HG03442 (cell line): Measurements from ENCODE around the gene ENTPD6.
"Not testable (repeated sequence)": the region's sequence is repeated elsewhere in the genome, so short reads cannot be mapped to it uniquely, and the experiment has no call there.

Experiments used
- ATAC-seq: cut with Tn5 transposase; IDR thresholded peaks from one replicate; pipeline ENCODE4 v1.9.1; 2021; ENCODE audit warnings: mild to moderate bottlenecking, moderate library complexity; ENCODE audit not compliant: unreplicated experiment

The ENTPD6 gene

DNA sequence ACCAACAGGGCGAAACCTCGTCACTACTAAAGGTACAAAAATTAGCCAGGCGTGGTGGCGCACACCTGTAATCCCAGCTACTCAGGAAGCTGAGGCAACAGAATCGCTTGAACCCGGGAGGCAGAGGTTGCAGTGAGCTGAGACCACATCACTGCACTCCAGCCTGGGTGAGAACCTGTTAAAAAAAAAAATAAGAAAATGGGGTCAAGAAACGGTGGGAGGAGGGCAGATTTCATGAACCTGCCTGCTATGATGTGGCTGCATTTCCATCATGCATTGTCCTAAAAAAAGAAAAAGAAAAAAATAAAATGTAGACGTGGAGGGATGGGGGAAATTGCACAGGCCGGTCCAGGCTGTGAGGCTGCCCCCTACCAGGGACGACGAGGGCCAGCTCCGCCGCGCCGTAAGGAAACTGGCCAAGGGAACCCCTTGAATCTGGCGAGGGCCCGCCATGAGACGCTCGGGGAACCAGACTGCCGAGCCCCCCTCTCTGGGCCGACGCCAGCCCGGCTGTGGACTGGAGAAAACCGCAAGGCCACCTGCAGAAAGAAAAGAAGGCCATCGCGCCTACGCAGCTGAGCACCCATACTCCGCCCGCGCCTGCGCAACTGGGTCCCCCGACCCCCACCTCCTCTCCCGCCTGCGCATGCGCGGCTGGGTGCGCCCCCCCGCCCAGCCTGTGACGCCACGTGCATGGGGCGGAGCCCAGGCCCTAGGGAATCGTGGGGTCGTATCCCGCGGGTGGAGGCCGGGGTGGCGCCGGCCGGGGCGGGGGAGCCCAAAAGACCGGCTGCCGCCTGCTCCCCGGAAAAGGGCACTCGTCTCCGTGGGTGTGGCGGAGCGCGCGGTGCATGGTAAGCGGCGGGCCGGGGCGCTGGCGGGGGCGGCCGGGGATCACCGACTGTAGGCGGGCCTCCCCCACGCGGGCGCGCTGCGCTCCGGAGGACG lies at the start of gene ENTPD6:
TSS of gene ENTPD6 (plus strand) at position 699 of the 948 bp plus-strand sequence. CDS start 10,825 bp downstream, outside the sequence.
- peak; percentile 80 for ATAC-seq

DNA sequence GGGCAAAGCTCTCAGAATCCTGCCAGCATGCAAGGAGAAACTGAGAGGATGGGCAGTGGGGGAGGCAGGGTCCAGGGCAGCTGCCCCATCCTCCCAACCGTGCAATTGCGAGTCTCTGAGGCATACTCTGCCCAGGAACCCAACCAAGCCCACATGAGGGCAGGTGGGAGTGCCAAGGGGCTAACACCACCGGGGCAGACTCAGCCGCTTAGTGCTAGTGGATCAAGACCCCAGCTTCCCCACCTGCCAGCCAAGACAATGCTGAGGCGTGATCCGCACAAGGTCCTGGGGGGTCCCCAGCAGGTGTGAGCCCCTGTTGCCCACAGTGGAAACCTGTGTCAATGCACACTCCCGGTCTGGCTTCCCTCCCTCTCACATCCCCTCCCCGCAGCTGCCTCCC lies 48.5 kb upstream of the ENTPD6 start:
- no peak for ATAC-seq

DNA sequence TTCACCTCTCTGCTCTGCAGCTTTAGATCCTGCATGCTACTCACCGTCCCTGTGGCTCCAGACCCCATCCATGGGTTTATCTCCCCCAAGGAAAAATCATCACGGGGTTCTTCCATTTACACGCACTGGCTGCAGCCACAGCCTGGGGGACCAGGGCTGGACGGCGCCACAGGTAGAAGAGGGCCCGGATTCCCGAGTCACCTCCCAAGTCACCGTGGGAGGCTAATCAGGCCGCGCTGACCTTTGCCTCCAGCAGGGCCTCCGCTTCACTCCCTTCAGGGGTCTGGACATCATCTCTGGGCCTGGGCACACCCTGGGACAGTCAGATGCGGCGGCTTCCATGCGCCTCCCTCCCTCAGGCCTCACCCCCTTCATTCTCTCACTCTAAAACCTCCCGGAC lies 47.8 kb upstream of the ENTPD6 start:
- ATAC-seq: no peak

DNA sequence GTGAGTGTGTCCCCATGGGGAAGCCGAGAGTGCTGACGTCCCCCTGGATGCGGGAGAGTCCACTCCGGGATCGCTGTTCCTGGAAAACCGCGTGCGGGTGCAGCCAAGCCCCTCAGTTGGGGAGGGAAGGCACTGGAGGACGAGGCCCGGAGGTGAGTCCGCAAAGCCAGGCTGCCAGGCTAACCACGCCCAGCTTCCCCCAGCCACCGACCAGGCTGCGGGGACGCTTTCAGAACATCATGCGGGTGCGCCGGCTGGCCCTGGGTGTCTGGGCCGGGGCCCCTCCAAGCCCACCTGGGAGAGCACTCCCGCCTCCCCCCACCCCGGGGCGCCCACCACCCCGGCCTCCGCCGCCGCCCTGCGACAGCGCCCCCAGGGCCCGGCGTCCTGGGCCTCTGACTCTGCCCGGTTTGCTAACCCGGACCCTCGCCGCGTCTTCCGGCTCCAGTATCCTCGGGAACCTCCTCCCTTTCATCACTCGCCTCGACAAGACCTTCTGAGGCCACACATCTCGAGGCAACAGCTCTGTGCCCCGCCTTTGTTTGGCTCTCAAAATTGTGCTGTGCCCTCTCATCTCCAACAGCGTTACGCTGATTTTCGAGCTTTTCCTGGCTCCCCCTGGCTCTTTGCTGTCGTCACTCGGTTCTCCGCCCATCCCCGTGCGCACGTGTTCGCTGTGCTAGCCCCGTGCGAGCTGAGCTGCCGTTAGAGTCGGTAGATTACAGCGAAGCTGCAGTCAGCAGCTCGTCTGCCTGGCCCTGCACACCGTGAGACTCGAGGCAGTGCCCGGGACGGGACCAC lies 47.1 kb upstream of the ENTPD6 start:
- no peak for ATAC-seq

DNA sequence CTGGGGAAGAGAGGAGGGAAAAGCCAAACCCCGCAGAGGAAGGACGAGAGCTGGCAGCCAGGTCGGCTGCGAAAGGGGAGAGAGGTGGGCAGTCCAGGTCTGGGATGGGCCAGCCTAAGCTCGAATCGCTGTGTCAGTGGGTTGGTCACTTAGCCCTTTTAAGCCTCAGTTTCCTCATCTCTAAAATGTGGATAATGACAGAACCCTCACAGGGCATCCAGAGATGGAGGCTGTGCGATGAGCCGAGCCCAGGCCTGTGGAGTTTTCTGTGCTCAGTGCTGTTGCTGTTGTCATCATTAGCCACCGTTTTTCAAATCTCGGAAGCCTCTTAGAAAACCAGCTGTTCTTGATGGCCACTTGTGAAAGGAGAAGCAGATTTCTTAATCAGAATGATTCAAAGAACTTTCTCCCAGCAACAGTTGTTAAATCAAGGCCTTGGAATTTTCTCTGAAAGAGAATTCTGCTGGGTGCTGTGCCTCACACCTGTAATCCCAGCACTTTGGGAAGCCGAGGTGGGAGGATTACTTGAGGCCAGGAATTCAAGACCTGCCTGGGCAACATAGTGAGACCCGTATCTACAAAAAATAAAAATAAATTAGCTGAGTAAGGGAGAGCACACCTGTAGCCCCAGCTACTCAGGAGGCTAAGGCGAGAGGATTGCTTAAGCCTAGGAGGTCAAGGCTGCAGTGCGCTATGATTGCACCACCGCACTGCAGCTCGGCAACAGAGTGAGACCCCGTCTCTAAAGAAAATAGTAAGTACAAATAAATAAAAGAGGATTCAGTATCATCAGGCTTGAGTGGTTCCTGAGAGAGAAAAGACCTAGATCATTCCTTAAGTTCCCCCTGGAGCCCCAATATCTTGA lies 46.3 kb upstream of the ENTPD6 start:
- no peak for ATAC-seq

DNA sequence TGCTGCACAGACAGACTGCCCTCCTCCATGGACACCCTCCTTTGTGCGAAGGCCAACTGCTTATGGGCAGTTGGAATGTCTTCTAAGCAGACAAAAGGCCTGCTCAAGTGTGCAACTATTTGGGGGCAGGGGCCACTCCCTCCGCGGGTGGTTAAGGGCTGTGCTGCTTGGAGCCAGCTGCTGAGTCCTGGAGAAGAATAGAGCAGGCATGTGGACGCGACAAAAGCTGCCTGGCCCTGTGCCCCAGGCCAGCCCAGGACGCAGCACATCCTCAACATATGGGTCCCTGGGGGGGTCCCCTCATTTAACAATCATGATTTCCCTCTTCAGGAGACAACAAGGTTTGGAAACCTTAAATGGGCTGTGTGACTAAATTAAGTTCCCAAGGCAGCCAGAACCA lies 45.5 kb upstream of the ENTPD6 start:
- no peak for ATAC-seq

DNA sequence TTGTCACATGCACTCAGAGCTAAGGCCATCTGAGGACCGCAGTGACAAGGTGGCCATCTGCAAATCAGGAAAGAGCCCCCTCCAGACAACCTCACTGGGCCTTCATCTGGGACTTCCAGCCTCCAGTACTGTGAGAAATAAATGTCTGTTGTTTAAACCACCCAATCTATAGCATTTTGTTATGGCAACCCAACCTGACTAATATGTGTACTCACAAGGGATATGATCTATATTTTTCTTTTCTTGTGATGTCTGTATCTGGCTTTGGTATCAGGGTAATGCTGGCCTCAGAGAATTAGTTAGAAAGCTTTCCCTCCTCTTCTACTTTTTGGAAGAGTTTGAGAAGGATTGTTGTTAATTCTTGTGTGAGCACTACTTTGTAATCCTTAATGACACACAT lies 37.5 kb upstream of the ENTPD6 start:
- ATAC-seq: no peak

DNA sequence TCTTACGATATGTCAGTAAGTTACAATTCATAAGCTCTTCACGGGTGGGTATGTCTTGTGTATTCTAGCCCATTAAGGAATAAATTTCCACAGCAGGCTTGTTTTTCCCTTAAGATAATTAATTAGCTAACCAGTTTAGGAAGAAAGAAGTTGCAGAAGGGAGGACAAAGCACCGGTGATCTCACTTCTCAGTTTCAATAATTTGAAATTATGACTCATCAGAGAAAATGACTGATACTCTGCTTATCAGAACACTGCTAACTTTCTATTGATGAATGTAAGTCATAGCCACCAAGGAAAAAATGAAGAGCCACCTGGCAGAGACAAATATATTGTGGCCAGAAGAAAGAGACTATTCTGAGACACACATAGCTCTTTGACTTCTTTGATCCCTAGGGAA lies 35.0 kb upstream of the ENTPD6 start:
- no peak for ATAC-seq

DNA sequence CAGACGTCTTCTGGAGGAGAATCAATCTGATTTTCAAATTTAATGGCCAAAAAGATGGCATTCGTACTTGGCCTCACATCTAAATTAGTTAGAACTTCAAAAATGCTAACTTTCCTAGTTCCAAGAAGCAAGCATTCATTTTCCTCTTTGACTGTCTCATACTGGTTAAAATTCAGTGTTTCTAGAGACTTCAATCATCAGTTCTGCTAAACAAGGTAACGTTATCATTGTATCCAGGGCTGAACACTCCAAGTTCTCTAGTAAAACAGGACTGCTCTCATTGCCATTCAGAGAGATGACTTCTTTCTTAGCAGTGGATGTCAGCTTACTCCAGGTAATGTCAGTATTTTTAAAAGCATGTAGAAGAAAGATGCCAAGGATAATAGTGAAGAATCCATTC lies 34.6 kb upstream of the ENTPD6 start:
- no peak for ATAC-seq

DNA sequence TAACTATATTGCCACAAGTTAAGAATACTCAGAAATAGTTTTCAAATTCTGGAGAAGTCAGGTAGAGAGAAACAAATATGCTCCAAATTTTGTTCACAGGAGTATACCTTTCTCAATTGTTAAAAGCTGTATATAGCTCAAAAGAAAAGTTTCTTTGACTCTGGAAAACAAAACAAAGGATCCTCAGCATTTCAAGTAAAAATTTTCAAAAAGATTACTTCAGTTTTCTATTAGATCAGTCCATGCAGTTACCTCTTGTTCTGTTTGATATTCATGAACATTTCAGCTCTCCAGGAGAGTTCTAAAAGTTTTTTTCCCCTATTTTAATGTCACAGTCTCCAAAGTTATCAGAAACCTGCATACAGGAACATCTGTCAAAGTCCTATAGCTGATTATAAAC lies 30.4 kb upstream of the ENTPD6 start:
- no peak for ATAC-seq

DNA sequence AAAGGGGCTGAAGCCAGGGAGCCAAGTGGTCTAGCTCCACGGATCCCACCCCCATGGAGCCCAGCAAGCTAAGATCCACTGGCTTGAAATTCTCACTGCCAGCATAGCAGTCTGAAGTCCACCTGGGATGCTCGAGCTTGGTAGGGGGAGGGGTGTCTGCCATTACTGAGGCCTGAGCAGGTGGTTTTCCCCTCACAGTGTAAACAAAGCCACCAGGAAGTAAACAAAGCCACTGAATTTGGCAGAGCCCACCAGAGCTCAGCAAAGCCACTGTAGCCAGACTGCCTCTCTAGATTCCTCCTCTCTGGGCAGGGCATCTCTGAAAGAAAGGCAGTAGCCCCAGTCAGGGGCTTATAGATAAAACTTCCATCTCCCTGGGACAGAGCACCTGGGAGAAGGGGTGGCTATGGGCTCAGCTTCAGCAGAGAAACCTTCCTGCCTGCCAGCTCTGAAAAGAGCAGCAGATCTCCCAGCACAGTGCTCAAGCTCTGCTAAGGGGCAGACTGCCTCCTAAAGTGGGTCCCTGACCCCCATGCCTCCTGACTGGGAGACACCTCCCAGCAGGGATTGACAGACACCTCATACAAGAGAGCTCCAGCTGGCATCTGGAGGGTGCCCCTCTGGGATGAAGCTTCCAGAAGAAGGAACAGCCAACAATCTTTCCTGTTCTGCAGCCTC lies 29.3 kb upstream of the ENTPD6 start:
- ATAC-seq: not testable (repeated sequence)

DNA sequence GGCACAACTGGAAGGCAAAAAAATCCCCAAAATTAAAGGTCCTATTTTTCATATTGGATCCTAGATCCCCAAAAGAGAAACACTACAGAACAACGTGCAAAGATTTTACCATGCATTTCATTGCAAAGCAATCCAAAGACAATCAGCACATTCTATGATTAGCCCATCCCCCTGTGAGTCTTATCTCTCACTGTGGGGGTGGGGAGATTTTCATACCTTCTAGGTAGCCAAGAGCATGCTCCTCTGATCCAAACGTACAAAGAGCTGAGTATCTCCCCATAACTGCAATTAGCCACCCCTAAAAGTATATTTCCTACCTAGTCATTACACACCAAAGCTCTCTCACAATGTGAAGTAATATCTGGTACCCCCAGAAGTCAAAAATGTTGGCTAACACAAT lies 22.2 kb upstream of the ENTPD6 start:
- no peak for ATAC-seq

DNA sequence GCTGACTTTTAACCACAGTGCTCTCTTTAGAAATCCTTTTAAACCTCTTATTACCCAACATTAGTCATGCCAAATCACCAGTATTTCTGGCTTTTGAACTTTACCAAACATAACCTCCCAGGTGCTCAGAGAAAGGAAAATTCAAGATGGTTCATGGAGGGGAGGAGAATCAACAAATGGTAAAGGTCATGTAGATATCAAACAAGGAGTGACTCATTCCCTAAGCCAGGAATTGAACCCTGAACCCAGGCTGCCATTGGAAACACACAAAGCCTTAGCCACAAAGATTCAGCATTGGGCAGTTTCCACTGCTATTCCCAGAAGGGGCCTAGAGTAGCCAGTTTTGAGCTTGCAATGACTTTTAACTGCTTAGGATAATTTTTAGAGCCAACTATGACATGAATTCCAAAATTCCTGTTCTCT lies 21.6 kb upstream of the ENTPD6 start:
- ATAC-seq: no peak

DNA sequence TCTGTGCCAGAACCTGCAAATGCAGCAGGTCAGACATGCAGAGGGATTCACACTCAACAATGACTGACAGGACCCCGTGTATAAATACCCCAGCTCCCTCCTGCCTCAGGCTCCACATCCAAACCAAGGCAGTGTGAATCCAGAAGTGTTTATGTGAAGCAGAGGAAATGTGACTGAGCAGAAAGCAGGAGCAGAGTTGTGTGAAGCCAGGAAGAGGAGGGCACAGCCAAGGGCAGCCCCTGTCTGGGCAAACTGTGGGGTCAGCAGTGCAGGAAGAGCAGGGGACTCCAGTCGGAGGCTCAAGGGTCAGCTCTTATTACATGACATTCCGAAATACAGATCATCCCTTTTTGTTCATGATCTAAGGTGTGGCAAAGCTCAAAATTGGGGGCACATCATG lies 19.3 kb upstream of the ENTPD6 start:
- ATAC-seq: no peak

DNA sequence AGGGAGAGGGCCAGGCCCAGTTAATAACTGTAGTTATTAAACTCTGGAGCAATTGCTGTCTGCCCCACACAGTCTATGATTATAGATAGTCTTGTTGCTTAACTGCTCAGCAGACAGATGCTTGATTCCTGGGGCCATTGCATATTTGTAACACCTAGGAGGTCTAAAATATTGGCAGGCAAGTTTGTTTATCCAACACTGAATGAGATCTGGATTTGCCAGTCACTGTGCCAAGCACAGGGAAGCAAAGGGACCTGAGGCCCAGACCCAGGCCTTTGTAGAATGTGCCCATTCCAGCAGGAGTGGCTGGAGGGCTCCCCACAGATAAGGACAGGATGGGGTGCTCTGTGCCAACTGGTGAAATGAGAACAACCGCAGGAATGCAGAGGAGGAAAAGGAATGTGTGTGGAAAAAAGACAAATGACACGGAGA lies 17.6 kb upstream of the ENTPD6 start:
- ATAC-seq: no peak

DNA sequence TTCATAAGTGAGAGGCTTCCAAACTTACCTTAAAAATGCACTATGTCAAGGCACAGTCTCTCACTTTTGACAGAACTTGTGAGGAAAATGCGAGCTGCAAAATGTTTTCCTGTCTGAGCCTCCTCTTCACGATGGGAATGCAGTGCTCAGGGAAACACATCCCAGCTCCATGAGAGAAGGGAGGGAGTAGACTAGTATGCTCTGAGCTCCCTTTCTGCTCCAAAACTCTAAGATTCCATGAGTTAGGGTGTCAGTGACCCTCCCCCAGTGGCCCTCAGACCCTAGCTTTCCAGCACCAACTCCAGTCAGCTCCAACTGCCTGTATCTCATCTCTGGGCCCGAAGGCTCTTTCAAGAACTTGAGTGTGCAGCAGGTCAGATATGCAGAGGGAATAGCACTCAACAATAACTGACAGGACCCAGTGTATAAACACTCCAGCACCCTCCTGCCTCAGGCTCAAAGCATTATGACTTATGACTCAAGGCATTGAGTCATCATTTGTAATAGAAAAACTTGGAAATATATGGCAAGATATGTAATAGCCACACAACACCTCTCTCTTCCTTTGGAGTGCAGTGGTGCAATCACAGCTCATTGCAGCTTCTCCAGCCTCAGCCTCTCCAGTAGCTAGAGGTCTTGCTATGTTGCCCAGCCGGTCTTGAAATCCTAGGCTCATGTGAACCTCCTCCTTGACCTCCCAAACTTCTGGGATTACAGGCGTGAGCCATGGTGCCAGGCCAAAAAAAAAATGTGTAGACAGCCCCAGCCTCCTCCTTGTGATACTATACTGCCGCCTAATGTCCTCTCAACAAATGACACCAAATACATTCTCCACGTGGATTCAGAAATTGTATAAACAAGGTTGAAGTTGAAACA lies 16.7 kb upstream of the ENTPD6 start:
- ATAC-seq: no peak

DNA sequence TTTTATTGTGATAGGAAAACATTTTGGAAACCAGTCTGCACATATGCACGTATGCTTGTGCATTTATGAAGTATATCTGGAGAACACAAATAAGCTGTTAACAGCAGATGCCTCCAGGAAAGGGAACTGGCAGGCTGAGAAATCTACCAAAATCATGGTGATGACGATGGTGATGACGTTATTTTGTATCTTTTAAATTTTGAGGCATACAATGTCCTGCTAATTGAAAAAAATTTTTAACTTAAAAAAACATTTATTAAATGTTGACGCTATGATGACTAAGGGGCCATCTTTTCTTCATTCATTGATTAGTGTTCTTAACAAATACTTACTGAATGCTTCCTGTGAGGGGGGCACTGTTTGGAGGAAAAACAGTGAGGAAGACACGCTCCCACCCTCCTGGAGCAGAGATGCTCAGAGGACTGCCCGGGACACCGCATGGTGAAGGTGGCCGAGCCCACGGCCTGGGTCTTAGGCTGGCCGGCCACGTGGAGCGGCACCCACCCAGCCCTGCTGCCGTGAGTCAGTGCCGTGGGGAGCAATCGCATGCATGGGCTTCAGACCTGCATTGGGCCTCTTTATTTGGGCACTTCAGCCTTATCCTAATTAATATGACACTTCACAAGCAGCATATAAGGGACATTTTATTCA lies 15.9 kb upstream of the ENTPD6 start:
- no peak for ATAC-seq

DNA sequence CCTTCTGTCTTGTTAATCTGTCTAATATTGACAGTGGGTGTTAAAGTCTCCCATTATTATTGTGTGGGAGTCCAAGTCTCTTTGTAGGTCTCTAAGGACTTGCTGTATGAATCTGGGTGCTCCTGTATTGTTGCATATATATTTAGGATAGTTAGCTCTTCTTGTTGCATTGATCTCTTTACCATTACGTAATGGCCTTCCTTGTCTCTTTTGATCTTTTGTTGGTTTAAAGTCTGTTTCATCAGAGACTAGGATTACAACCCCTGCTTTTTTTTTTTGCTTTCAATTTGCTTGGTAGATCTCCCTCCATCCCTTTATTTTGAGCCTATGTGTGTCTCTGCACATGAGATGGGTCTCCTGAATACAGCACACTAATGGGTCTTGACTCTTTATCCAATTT lies 11.1 kb upstream of the ENTPD6 start:
- not testable (repeated sequence) for ATAC-seq

DNA sequence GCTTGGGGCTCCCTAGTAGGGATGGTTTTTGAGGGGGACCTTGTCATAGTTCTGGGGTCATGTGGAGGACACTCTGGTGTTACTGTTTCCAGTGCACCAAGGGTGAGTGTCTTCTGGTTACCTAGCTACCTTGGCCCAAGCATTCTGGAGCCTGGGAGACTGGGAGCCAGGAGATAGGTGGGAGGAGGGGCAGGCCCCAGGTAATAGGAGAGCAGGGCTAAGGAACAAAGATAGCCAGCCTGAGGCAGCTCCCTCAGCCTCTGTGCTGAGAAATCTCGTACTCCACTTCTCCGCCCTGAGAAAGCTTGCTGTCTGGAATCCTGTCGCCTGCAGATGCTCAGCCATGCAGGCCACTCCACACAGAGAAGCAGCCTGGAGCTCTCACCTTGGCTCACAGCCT lies 8.3 kb upstream of the ENTPD6 start:
- ATAC-seq: no peak
